Sigmoid colon (tissue), 3 donors: ENCODE data around the gene SLFN13.

Experiments used
- CTCF ChIP-seq, 4 experiments: fragments of 450-650 bp in 3 of 4; fragments of 200-600 bp in 1 of 4; IDR thresholded peaks; one replicate each; pipeline ENCODE4 v1.5.1; 2016 to 2019; ENCODE audit warnings: antibody characterized with exemption in 4 of 4, mild to moderate bottlenecking in 3 of 4, moderate library complexity in 2 of 4
- POLR2A ChIP-seq, 2 donors: fragments of 450-650 bp; IDR thresholded peaks; one replicate each; pipeline ENCODE4 v1.6.1; 2016; ENCODE audit warnings: antibody characterized with exemption in 2 of 2, mild to moderate bottlenecking in 2 of 2, moderate library complexity in 2 of 2

DNA sequence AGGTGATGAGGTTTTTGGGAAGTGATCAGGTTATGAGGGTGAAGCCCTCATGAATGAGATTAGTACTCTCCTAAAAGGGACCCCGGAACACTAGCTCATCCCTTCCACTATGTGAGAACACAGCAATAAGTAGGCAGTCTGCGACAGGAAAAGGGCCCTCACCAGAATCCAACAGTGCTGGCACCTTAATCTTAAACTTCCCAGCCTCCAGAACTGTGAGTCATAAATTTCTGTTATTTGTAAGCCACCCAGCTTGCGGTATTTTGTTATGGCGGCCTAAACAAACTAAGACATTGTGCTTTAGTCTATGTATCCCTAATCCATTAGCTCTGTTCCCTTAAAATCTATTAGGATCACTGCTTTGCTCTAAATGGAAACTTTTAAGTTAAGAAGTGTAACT, 24.8 kb downstream of the SLFN13 start:
- TF ChIP-seq POLR2A (IDR thresholded peaks at IDR 0.05) = no peak
- TF ChIP-seq CTCF (IDR thresholded peaks at IDR 0.05) = no peak
